ENCODE data around the gene AMER1.

The AMER1 gene

DNA sequence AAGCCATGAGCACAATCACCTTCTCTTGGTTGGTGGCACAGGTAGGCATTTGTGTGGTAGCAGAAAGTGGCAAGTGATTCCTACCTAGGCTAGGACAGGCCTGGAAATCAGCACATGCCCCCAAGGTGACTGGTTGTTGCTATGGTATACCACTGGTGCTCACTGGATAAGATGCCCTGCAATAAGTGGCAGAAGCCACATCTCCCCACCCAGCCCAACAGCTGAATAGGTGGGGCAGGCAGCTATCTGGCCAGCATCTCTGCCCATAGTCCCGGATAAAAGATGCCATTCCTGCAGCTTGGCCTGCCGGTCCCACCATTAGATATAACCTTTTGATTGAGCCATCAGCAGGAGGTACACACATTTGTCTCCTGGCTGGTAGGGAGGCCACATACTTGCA is 21.1 kb downstream of the AMER1 start:
- no peak for DNase-seq (ENCODE audit: low read depth)
- H3K4me3 ChIP-seq (ENCODE audit: low read depth, low read length): no peak overlapping the region
- TF ChIP-seq, protein P1, sequence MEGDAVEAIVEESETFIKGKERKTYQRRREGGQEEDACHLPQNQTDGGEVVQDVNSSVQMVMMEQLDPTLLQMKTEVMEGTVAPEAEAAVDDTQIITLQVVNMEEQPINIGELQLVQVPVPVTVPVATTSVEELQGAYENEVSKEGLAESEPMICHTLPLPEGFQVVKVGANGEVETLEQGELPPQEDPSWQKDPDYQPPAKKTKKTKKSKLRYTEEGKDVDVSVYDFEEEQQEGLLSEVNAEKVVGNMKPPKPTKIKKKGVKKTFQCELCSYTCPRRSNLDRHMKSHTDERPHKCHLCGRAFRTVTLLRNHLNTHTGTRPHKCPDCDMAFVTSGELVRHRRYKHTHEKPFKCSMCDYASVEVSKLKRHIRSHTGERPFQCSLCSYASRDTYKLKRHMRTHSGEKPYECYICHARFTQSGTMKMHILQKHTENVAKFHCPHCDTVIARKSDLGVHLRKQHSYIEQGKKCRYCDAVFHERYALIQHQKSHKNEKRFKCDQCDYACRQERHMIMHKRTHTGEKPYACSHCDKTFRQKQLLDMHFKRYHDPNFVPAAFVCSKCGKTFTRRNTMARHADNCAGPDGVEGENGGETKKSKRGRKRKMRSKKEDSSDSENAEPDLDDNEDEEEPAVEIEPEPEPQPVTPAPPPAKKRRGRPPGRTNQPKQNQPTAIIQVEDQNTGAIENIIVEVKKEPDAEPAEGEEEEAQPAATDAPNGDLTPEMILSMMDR (IDR thresholded peaks at IDR 0.05; ENCODE audit: insufficient read depth, low read depth, low read length, missing control alignments): no peak

DNA sequence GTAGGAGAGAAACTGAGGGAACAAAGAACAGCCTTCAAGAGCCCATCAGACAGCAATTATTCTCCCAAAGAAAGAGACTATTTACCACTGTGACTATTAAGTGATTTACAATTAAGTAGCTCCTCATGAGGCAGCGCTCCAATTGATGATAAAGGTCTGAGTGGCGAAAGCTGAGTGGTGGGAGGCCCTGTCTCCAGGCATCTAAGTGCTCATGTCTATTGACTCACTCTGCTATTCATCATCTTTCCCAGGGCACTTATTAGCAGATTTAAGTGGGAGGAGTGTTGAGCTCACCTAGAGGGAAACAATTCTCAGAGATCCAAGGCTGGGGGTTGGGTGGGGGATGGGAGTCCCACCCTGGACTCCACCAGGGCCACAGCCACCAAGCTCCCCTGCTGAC is 23.3 kb downstream of the AMER1 start:
- TF ChIP-seq, protein P1 (IDR thresholded peaks at IDR 0.05; ENCODE audit: insufficient read depth, low read depth, low read length, missing control alignments): no peak
- DNase-seq (ENCODE audit: low read depth): no peak
- no peak overlapping the region for H3K4me3 ChIP-seq (ENCODE audit: low read depth, low read length)

DNA sequence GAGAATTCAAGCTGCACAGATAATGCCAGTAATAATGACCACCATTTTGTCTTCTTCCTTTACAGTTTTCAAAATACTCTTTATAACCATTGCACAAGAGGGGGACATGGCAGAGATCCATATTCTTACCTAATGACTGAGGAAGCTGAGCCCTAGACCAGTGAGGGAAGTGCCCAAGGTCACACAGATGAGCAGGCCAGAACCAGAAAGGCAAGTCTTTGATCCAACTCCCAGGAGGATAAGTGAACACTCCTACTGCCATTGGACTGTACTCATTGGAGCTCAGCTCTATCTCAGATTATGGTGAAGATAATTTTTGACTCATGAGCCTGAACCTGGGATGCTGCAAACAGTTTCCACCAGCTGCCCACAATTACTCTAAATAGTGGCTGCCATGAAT is 28.6 kb downstream of the AMER1 start:
- H3K4me3 ChIP-seq (ENCODE audit: low read depth, low read length): no peak overlapping the region
- DNase-seq (ENCODE audit: low read depth): no peak

DNA sequence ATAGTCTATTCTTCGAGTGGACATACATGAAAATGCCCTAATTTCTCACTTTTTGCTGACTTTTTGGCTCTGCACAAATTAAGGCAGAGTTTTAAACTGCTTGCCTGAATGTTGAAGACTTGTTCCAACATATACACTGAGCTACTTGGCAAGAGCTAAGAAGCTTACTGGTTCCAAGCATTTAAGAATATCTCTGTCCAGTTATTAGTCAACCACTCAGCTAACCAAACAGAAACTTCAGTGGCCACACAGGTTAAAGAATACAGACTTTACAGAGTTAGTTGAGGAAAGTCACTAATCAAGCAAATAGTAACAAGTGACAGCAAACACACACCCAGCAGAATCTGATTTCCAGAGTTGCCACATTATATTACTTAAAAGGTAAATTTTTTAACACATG is 35.5 kb downstream of the AMER1 start:
- no peak overlapping the region for H3K4me3 ChIP-seq (ENCODE audit: low read depth, low read length)
- DNase-seq (ENCODE audit: low read depth): no peak
- TF ChIP-seq, protein P1 (IDR thresholded peaks at IDR 0.05; ENCODE audit: insufficient read depth, low read depth, low read length, missing control alignments): no peak

More for the DNA sequence above, 28.6 kb downstream of the AMER1 start:
- TF ChIP-seq, protein P1 (IDR thresholded peaks at IDR 0.05; ENCODE audit: insufficient read depth, low read depth, low read length, missing control alignments): no peak

DNA sequence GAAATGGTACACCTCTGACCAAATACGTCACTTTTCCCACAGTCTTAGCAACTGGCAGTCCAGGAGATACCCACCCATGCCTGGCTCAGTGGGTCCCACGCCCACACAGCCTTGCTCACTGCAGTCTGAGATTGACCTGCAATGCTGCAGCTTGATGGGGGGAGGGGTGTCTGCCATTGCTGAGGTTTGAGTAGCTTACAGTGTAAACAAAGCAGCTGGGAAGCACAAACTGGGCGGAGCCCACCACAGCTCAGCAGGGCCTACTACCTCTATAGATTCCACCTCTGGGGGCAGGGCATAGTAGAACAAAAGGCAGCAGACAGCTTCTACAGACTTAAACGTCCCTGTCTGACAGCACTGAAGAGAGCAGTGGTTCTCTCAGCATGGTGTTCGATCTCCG is 52.7 kb downstream of the AMER1 start:
- no peak overlapping the region for H3K4me3 ChIP-seq (ENCODE audit: low read depth, low read length)

DNA sequence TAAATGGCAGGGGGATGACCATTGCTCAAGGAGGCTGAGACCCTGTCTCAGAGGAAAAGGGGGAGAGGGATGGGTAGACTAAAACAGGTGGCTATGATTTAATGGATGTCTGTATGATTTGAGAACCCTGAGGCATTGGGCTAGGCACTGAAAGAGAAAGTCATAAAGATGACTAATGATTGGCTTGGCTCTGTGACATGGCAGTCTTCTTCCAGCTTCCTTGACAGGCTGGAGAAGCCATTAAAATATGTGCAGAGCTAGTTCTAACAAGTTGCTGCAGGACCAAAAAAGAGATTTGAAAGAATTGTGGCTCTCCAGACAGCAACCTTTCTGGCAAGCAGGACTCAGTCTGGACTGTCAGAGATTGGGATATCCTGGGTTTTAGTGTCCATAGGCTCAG is 53.6 kb downstream of the AMER1 start:
- DNase-seq (ENCODE audit: low read depth): no peak
- H3K4me3 ChIP-seq (ENCODE audit: low read depth, low read length): no peak overlapping the region
- TF ChIP-seq, protein P1 (IDR thresholded peaks at IDR 0.05; ENCODE audit: insufficient read depth, low read depth, low read length, missing control alignments): no peak

More for the DNA sequence above, 52.7 kb downstream of the AMER1 start:
- TF ChIP-seq, protein P1 (IDR thresholded peaks at IDR 0.05; ENCODE audit: insufficient read depth, low read depth, low read length, missing control alignments): no peak
- no peak for DNase-seq (ENCODE audit: low read depth)

DNA sequence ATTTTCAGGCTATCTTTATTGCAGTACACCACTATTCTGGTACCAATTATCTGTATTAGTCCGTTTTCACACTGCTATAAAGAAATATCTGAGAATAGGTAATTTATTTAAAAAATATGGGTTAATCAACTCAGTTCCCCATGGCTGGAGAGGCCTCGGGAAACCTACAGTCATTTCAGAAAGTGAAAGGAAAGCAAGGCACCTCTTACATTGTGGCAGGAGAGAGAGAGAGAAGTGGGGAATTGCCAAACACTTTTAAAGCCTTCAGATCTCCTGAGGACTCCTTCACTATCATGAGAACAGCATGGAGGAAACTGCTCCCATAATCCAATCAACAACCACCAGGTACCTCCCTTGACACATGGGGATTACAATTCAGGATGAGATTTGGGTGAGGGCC is 54.7 kb downstream of the AMER1 start:
- TF ChIP-seq, protein P1 (IDR thresholded peaks at IDR 0.05; ENCODE audit: insufficient read depth, low read depth, low read length, missing control alignments): no peak
- no peak overlapping the region for H3K4me3 ChIP-seq (ENCODE audit: low read depth, low read length)
- DNase-seq (ENCODE audit: low read depth): no peak

All from GM12865 (cell line).